Measurements from ENCODE around the gene UBL7.

GRCh38 chr15:74443100-74443909 lies 17.7 kb downstream of the UBL7 start:
- no peak for TF ChIP-seq EP300 (IDR thresholded peaks at IDR 0.05; ENCODE audit: low read depth)
- TF ChIP-seq POLR2A (IDR thresholded peaks at IDR 0.05): no peak
- TF ChIP-seq POLR2AphosphoS5 (IDR thresholded peaks at IDR 0.05): no peak
